ENCODE measurements around the gene HMGN1. TPM values are rescaled to one million over a fixed set of nuclear protein-coding genes. Genes with fewer than 3 reads are reported as not detected.

HMGN1 gene
- polyA plus RNA-seq, 1 donor (not counting 4 experiments of a cell fraction or from before 2014, with no cell fraction given), result 245 TPM

DNA sequence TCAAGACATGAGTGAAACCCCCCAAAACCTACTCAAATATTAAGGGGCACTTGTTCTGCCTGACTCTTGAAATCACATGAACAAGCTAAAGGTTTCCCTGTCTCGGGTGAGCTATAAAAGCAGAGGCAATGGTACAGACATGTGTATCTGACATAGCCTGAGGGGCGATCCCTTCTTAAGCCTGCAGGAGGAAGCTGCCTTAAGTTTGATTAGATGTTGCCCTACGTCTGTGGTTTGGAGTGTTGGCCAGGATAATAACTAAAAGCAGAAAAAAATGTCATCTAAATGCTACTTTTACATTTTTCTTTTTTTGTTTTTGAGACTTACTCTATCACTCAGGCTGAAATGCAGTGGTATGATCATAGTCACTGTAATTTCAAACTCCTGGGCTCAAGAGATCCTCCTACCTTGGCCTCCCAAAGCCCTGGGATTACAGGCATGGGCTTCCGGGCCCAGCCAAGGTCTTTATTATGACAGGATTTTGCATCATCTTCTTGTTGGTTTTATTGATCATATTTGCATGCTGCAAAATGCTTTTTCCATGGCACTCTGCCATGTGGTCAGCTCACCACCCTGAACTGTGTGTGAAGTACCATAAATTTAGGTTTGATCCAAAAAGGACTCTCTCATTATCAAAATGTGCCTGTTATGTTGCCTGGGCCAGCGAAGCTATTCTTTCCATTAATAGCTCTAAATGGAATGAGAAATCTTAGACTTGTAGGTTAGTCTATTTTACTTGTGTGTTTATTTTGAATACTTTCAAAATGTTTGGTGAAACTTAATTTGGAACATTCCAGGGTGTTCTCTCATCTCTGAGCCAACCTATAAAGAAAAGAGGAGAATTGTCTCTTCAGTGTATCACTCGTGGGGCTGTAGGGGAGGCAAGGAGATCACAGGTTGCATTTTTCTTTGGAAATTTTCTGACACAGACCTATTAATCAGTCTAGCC is 15.0 kb upstream of the HMGN1 start:
- no peaks in the 10 kb centered on the region for H4K20me1 ChIP-seq (ENCODE audit: control insufficient read depth, extremely low read depth, insufficient read depth, low read length)
- dilution Hi-C loops (cut with MboI; ENCODE audit: extremely low pct_ligation_motif_present, low sequenced_read_pairs), result no loop called here
- H3K9ac ChIP-seq (ENCODE audit: control insufficient read depth, extremely low read depth, insufficient read depth, low read length), result no peak overlapping the region
- TF ChIP-seq EZH2 (IDR thresholded peaks at IDR 0.05; ENCODE audit: low read length), result no peak
- TF ChIP-seq, protein P1, sequence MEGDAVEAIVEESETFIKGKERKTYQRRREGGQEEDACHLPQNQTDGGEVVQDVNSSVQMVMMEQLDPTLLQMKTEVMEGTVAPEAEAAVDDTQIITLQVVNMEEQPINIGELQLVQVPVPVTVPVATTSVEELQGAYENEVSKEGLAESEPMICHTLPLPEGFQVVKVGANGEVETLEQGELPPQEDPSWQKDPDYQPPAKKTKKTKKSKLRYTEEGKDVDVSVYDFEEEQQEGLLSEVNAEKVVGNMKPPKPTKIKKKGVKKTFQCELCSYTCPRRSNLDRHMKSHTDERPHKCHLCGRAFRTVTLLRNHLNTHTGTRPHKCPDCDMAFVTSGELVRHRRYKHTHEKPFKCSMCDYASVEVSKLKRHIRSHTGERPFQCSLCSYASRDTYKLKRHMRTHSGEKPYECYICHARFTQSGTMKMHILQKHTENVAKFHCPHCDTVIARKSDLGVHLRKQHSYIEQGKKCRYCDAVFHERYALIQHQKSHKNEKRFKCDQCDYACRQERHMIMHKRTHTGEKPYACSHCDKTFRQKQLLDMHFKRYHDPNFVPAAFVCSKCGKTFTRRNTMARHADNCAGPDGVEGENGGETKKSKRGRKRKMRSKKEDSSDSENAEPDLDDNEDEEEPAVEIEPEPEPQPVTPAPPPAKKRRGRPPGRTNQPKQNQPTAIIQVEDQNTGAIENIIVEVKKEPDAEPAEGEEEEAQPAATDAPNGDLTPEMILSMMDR (optimal IDR thresholded peaks at IDR 0.05 in 1 of 3, IDR thresholded peaks at IDR 0.05 in 1 of 3, conservative IDR thresholded peaks at IDR 0.05 in 1 of 3; ENCODE audit: extremely low read depth in 1 of 3, insufficient read depth in 2 of 3, low read length in 3 of 3), result no peak
- H3K9me3 ChIP-seq (ENCODE audit: control insufficient read depth, low read depth, low read length), result no peaks in the 10 kb centered on the region
- no peak for FAIRE-seq
- no peaks in the 10 kb centered on the region for H3K4me1 ChIP-seq (ENCODE audit: control insufficient read depth, extremely low read depth, insufficient read depth, low read length)
- H3K36me3 ChIP-seq (ENCODE audit: control insufficient read depth in 2 of 2, extremely low read depth in 1 of 2, insufficient read depth in 2 of 2, low read length in 2 of 2), result no peaks in the 10 kb centered on the region
- no peaks in the 10 kb centered on the region for H3K79me2 ChIP-seq (ENCODE audit: control insufficient read depth, insufficient read depth, low read length)
- no peak overlapping the region for H2AFZ ChIP-seq (ENCODE audit: control insufficient read depth, low read length)
- no peaks in the 10 kb centered on the region for H3K27me3 ChIP-seq (ENCODE audit: control insufficient read depth, extremely low read depth, insufficient read depth, low read length)
- no peak overlapping the region for H3K4me2 ChIP-seq (ENCODE audit: control insufficient read depth, extremely low read depth, insufficient read depth, low read depth, low read length)
- H3K4me3 ChIP-seq (ENCODE audit: control insufficient read depth in 2 of 3, extremely low read depth in 1 of 3, insufficient read depth in 2 of 3, low read depth in 1 of 3, low read length in 3 of 3), result no peak overlapping the region
- no peak for DNase-seq (ENCODE audit: low read depth, low spot score)
- H3K9me1 ChIP-seq (ENCODE audit: control insufficient read depth, extremely low read depth, insufficient read depth, low read length), result no peaks in the 10 kb centered on the region
- no peak overlapping the region for H3K27ac ChIP-seq (ENCODE audit: control insufficient read depth, insufficient read depth, low read length)

DNA sequence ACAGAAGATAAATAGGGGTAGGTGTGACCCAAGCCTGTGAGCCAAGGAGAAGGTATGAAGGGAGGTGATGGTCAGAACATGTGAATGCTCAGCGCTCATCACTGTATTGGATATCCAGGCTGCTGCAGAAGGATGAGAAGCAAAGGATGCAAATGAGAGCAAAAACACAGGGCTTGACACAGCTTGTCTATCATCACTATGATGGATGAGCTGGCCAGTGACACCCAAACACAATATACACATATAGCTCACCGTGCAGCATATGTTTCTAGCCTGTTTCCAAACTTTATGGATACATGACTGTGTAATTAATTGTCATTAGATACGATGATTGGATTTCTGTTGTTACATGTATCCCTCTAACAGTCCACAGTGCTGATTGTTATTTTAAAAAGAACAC is 13.8 kb upstream of the HMGN1 start:
- no peak overlapping the region for H3K27ac ChIP-seq (ENCODE audit: control insufficient read depth, insufficient read depth, low read length)
- no peaks in the 10 kb centered on the region for H3K36me3 ChIP-seq (ENCODE audit: control insufficient read depth in 2 of 2, extremely low read depth in 1 of 2, insufficient read depth in 2 of 2, low read length in 2 of 2)
- H4K20me1 ChIP-seq (ENCODE audit: control insufficient read depth, extremely low read depth, insufficient read depth, low read length), result no peaks in the 10 kb centered on the region
- no peaks in the 10 kb centered on the region for H3K9me1 ChIP-seq (ENCODE audit: control insufficient read depth, extremely low read depth, insufficient read depth, low read length)
- TF ChIP-seq, protein P1 (optimal IDR thresholded peaks at IDR 0.05 in 1 of 3, IDR thresholded peaks at IDR 0.05 in 1 of 3, conservative IDR thresholded peaks at IDR 0.05 in 1 of 3; ENCODE audit: extremely low read depth in 1 of 3, insufficient read depth in 2 of 3, low read length in 3 of 3), result no peak
- TF ChIP-seq EZH2 (IDR thresholded peaks at IDR 0.05; ENCODE audit: low read length), result no peak
- H3K9me3 ChIP-seq (ENCODE audit: control insufficient read depth, low read depth, low read length), result no peaks in the 10 kb centered on the region
- peaks cover 2% of the 10 kb centered on the region for H3K4me1 ChIP-seq (ENCODE audit: control insufficient read depth, extremely low read depth, insufficient read depth, low read length)
- FAIRE-seq (no peak), DNase-seq (ENCODE audit: low read depth, low spot score) (no peak)
- no peak overlapping the region for H2AFZ ChIP-seq (ENCODE audit: control insufficient read depth, low read length)
- H3K4me3 ChIP-seq (ENCODE audit: control insufficient read depth in 2 of 3, extremely low read depth in 1 of 3, insufficient read depth in 2 of 3, low read depth in 1 of 3, low read length in 3 of 3), result no peak overlapping the region
- H3K4me2 ChIP-seq (ENCODE audit: control insufficient read depth, extremely low read depth, insufficient read depth, low read depth, low read length), result no peak overlapping the region
- H3K79me2 ChIP-seq (ENCODE audit: control insufficient read depth, insufficient read depth, low read length), result no peaks in the 10 kb centered on the region
- dilution Hi-C loops (cut with MboI; ENCODE audit: extremely low pct_ligation_motif_present, low sequenced_read_pairs), result no loop called here
- no peak overlapping the region for H3K9ac ChIP-seq (ENCODE audit: control insufficient read depth, extremely low read depth, insufficient read depth, low read length)
- H3K27me3 ChIP-seq (ENCODE audit: control insufficient read depth, extremely low read depth, insufficient read depth, low read length), result no peaks in the 10 kb centered on the region
